GM18499 (cell line): ENCODE measurements around the gene KDM5C.

ENCODE experiments used
- ATAC-seq: cut with Tn5 transposase; IDR thresholded peaks from one replicate; pipeline ENCODE4 v1.9.1; 2021; ENCODE audit warnings: moderate number of reproducible peaks; ENCODE audit not compliant: insufficient read depth, unreplicated experiment

The KDM5C gene

GRCh38 chrX:53224860-53225797 is at the start of gene KDM5C:
Gene KDM5C (minus strand): TSS chrX:53225207. CDS start chrX:53224889, 318 bp downstream.
- peak; percentile 35 for ATAC-seq

GRCh38 chrX:53272808-53273337 is 47.9 kb upstream of the KDM5C start:
- no peak for ATAC-seq

DNA sequence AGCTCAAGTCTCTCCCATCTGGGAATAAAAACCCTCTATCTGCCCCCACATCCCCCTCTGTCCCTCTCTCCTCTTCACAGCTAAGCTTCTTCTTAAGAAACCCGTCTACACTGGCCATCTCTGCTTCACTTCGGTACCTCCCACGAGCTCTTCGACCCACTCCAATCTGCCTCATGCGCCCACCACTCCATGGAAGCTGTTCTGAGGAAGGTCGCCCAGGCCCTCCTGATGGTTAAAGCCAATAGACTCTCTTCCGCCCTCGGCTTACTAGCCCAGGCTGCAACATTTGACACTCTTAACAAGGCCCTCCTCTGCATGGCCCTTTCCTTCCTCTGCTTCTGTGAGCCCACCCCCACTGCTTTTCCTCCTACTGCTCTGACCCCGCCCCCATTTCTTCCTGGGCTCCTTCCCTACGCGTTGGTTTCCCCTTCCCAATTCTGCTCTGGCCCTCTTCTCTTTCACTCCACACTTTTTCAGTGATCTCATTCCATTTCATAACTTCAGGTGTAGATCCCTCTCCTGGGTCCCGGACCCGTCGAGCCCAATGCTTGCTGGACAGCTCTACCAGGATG is 44.6 kb upstream of the KDM5C start:
- no peak for ATAC-seq

GRCh38 chrX:53268173-53268572 is 43.2 kb upstream of the KDM5C start:
- ATAC-seq: no peak

GRCh38 chrX:53266914-53267313 is 41.9 kb upstream of the KDM5C start:
- no peak for ATAC-seq

DNA sequence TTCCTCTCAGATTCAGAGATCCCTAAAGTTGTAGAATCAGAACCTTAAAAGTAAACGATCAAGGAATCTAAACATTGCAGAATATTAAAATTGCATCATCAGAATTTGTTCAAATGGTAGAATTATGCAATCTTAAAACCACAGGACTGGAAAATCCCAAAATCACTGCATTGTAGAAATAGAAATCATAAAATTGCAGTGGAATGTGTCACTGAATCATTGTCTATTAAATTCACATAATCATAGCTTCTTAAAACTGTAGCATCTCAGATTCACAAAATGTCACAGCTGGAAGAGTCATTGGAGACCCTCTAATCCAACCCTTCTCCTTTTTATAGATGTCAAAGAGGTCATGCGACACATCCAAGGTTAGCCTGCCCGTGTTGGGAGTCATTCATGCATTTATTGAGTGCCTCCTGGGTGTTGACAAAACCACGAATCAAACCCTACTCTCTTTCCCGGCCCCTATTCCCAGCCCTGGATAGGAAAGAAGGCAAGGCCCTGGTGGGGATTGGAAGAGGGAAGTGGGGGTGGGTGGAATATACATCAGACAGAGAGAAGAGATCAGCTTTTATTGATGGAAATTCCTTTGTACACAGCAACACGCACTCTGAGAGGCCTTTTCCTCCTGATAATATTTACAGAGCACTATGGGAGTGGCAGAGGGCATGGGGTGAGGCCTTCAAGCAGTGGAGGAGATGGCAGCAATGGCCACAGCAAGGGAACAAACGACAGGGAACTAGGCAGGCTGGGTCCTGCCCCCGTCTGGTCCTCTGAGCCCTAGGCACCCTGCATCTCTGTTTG is 41.0 kb upstream of the KDM5C start:
- no peak for ATAC-seq

- ATAC-seq: no peak
Observed at GRCh38 chrX:53263597-53264094, 38.6 kb upstream of the KDM5C start.

DNA sequence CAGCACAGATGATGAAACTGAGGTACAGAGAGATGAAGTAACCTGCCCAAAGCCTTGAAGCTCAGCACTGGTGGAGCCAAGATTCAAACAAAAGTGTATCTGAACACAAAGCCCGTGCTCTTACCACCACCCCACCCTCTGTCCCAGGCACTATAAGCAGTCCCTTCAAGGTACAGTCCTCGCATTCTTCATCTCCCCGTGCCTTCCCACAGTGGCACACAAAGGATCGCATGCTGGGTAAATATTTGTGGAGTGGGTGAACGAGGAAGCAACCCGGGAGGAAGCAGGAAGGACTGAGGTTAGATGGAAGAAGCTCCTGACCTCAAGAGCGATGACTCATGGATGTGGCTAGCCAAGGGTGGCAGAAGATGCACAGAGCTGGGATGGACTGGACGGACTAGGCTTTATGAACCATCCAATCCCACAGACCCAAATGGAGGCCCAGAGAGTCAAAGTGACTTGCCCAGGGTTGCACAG is 37.9 kb upstream of the KDM5C start:
- ATAC-seq: no peak

DNA sequence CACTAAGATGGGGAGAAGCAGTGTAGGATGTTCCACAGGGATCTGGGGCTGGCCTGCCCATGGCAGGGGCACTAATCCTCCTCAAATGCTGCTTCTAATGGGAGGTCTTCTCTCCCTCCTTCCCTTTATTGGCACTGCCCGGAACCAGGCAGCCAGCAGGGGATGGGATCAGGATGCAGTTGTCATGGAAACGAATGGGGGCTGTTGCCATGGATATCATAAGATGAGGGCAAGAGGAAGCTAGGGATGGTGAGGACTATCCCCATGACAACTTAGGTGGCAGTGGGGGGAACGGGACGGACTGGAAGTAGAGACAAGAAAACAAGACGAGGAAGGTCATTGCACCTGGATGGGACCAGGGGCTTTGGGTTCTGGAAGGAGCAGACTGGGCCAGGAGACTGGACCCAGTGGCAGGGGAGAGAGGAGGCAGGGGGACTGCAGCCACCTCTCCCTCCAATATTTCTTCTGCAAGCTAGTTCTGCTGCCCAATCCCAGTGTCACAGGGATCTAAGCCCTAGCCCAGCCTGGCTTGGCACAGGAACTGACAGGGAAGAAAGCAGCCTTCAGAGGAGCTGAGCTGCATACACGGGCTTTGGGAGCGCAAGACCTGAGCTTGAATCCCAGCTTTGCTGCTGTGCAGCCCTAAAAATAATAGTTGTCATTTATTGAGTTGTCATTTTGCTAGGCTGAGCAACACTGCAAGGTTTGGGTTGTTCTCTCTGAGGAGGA is 37.3 kb upstream of the KDM5C start:
- no peak for ATAC-seq

GRCh38 chrX:53261355-53261972 is 36.5 kb upstream of the KDM5C start:
- ATAC-seq: no peak

- ATAC-seq: no peak
Observed at GRCh38 chrX:53260836-53261235, 35.8 kb upstream of the KDM5C start.

GRCh38 chrX:53257670-53258423 is 32.8 kb upstream of the KDM5C start:
- no peak for ATAC-seq

- no peak for ATAC-seq
Observed at GRCh38 chrX:53257166-53257565, 32.2 kb upstream of the KDM5C start.

- ATAC-seq: no peak
Observed at GRCh38 chrX:53256446-53257041, 31.5 kb upstream of the KDM5C start.

- ATAC-seq: no peak
Observed at GRCh38 chrX:53255738-53256191, 30.8 kb upstream of the KDM5C start.

DNA sequence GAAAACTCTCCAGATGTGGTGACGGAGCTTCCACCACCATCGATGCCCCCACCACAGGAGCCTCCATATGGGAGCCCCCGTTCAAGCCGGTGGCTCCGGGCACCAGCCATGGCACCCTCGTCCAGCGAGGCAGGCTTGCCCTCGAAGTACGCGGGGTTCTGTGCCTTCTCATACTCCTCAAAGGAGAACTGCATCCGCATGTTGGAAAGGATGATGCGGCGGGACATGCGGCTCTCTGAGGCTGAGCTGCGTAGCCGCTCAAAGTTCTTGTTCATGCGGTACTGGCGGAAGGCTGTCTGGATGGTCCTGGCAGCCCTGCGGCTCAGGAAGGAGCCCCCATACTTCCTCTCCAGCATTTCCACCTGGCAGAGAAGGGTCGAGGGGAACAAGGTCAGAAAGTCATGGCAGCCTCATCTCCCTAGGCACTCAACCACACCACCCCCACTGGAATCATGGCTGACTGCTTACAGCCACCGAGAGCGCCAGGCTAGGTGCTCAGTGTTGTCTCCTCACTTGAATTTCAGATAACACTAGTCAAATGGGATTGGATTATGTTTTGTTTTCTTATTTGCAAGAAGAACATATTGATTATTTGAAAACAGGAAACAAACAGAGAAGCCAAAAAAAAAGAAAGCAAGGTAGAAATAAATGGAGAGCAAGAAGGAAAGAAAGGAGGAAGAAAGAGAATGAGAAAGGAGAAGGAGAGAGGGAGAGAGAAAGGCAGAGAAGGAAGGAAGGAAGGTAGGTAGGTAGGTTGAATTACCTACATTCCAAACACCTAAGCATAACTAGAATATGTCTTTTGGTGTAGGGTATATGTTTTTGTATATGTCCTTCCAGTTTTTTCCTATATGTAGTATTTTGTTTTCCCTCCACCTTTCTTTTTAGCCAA is 29.8 kb upstream of the KDM5C start:
- ATAC-seq: no peak
